Calu3 (cell line): ENCODE measurements around the gene SLC44A1. TPM values are rescaled to one million over a fixed set of nuclear protein-coding genes. Genes with fewer than 3 reads are reported as not detected.

Experiments
- BruUV-seq: library from RNA; stranded (reverse); fragments of 400-500 nt; replicated peaks from 2 replicates; lab custom pipeline; 2021; lab: Mats Ljungman, UMichigan
- CTCF ChIA-PET: fragments of 300-600 bp; sonication (Branson Sonifier 250); formaldehyde crosslinking; loops from one replicate; lab custom pipeline; 2022; ENCODE audit warnings: antibody characterized with exemption; lab: Charles Lee
- DNase-seq: peaks from one replicate; pipeline ENCODE4 v3.0.0; 2022
- H3K27ac Mint-ChIP-seq: one replicate; pipeline ENCODE4 v1.8.0; 2022; ENCODE audit warnings: mixed read lengths; ENCODE audit not compliant: unreplicated experiment
- H3K27me3 Mint-ChIP-seq: one replicate; pipeline ENCODE4 v1.8.0; 2022; ENCODE audit warnings: mixed read lengths; ENCODE audit not compliant: unreplicated experiment
- H3K36me3 Mint-ChIP-seq: one replicate; pipeline ENCODE4 v1.8.0; 2022; ENCODE audit warnings: mild to moderate bottlenecking, moderate library complexity, mixed read lengths; ENCODE audit not compliant: insufficient read depth, unreplicated experiment
- H3K4me1 Mint-ChIP-seq: one replicate; pipeline ENCODE4 v1.8.0; 2022; ENCODE audit warnings: mild to moderate bottlenecking, low read depth, mixed read lengths; ENCODE audit not compliant: unreplicated experiment
- H3K4me3 Mint-ChIP-seq: one replicate; pipeline ENCODE4 v1.8.0; 2022; ENCODE audit warnings: mild to moderate bottlenecking, low read depth, moderate library complexity, mixed read lengths; ENCODE audit not compliant: unreplicated experiment
- H3K9me3 Mint-ChIP-seq: one replicate; pipeline ENCODE4 v1.8.0; 2022; ENCODE audit warnings: low read depth, mixed read lengths; ENCODE audit not compliant: unreplicated experiment
- CTCF ChIP-seq: fragments of 200-600 bp; IDR thresholded peaks from one replicate; pipeline ENCODE4 v1.8.0; 2022; ENCODE audit warnings: antibody characterized with exemption; ENCODE audit not compliant: unreplicated experiment
- intact Hi-C: fragments of 100-400 bp; cut with micrococcal nuclease; formaldehyde crosslinking; loops from one replicate; pipeline ENCODE4 v1.10.0; 2022; ENCODE audit not compliant: unreplicated experiment
- total RNA-seq: library from RNA; stranded (reverse); gene quantifications from 2 replicates; pipeline ENCODE4 v1.2.3, GENCODE V29; 2022

The SLC44A1 gene
- total RNA-seq, 1 experiment from 2014 or later, result 41.2 TPM

- Mint-ChIP-seq H3K27me3 (no peaks in the 10 kb centered on the region), H3K36me3 (peaks cover 15% of the 10 kb centered on the region), H3K9me3 (no peaks in the 10 kb centered on the region), H3K4me3 (no peak overlapping the region), H3K4me1 (peaks cover 7% of the 10 kb centered on the region), H3K27ac (no peak overlapping the region)
- intact Hi-C loops, result no loop called here
- CTCF ChIA-PET, result no interaction called here
- no TSS peak for BruUV-seq
- no peak for DNase-seq
- TF ChIP-seq CTCF, result no peak
Measured at GRCh38 chr9:105445203-105445881, 200.9 kb downstream of the SLC44A1 start.

- Mint-ChIP-seq H3K27ac (no peak overlapping the region), H3K27me3 (no peaks in the 10 kb centered on the region), H3K4me3 (peak overlapping the region; percentile 72), H3K4me1 (peaks cover 16% of the 10 kb centered on the region), H3K36me3 (peaks cover 15% of the 10 kb centered on the region), H3K9me3 (no peaks in the 10 kb centered on the region)
- intact Hi-C loops, result no loop called here
- CTCF ChIA-PET, result interaction anchor here (0.8 kb wide), 1 partner anchor 13 kb away, joined by 4 read pairs; no protein-coding TSS in a partner anchor
- DNase-seq, result no peak
- BruUV-seq, result no TSS peak
- TF ChIP-seq CTCF, result no peak
Measured at GRCh38 chr9:105447386-105447813, 202.9 kb downstream of the SLC44A1 start.

GRCh38 chr9:105447814-105448812 lies 203.7 kb downstream of the SLC44A1 start, which contains the start of gene FSD1L:
Gene FSD1L (plus strand): TSS chr9:105448034. CDS start chr9:105448221, 187 bp downstream.
- intact Hi-C loops, result no loop called here
- no peak within 1 kb of the TSS for H3K27ac Mint-ChIP-seq
- CTCF ChIA-PET, result interaction anchor here (0.8 kb wide), 1 partner anchor 13 kb away, joined by 4 read pairs; no protein-coding TSS in a partner anchor
- peak; percentile 90 for DNase-seq
- peaks cover 16% of the 10 kb centered on the region for H3K4me1 Mint-ChIP-seq
- TF ChIP-seq CTCF, result no peak
- H3K36me3 Mint-ChIP-seq, result peaks cover 15% of the 10 kb centered on the region
- no peaks in the 10 kb centered on the region for H3K9me3 Mint-ChIP-seq
- no TSS peak for BruUV-seq
- peak within 1 kb of the TSS; percentile 72 for H3K4me3 Mint-ChIP-seq
- no peaks in the 10 kb centered on the region for H3K27me3 Mint-ChIP-seq

GRCh38 chr9:105449081-105449480 lies 204.6 kb downstream of the SLC44A1 start:
- TSS peak; percentile 43 for BruUV-seq
- Mint-ChIP-seq H3K4me3 (peak overlapping the region; percentile 72), H3K4me1 (peaks cover 11% of the 10 kb centered on the region), H3K27ac (no peak overlapping the region), H3K27me3 (no peaks in the 10 kb centered on the region), H3K9me3 (no peaks in the 10 kb centered on the region), H3K36me3 (peaks cover 15% of the 10 kb centered on the region)
- no peak for DNase-seq
- intact Hi-C loops, result no loop called here
- CTCF ChIA-PET, result no interaction called here
- TF ChIP-seq CTCF, result no peak
